Liver (tissue), 3 donors: Measurements from ENCODE around the gene SMARCC1.

Experiments
- EGR1 ChIP-seq, 2 donors: IDR thresholded peaks; 2 replicates each; pipeline ENCODE4 v1.6.1; 2016 to 2018; ENCODE audit warnings: antibody characterized with exemption in 2 of 2, low read depth in 2 of 2
- GABPA ChIP-seq, 2 donors: IDR thresholded peaks in 1 of 2; conservative IDR thresholded peaks in 1 of 2; 2 replicates each; pipeline ENCODE4 v1.6.1; 2016; ENCODE audit warnings: antibody characterized with exemption in 2 of 2, mild to moderate bottlenecking in 1 of 2, moderate library complexity in 1 of 2
- JUND ChIP-seq, 2 donors: IDR thresholded peaks; 2 replicates each; pipeline ENCODE4 v1.6.1; 2016; ENCODE audit warnings: antibody characterized with exemption in 2 of 2
- NR2F2 ChIP-seq: IDR thresholded peaks from 2 replicates; pipeline ENCODE4 v1.6.1; 2016; ENCODE audit warnings: antibody characterized with exemption
- RAD21 ChIP-seq, 2 donors: IDR thresholded peaks; 2 replicates each; pipeline ENCODE4 v1.6.1; 2016; ENCODE audit warnings: antibody characterized with exemption in 2 of 2, mild to moderate bottlenecking in 2 of 2
- SP1 ChIP-seq: IDR thresholded peaks from 2 replicates; pipeline ENCODE4 v1.6.1; 2018; ENCODE audit warnings: antibody characterized with exemption, mild to moderate bottlenecking
- TAF1 ChIP-seq: conservative IDR thresholded peaks from 2 replicates; pipeline ENCODE4 v1.6.1; 2016; ENCODE audit warnings: antibody characterized with exemption, mild to moderate bottlenecking
- TF ChIP-seq, protein P1 (sequence below): fragments of 150-350 bp; IDR thresholded peaks from 2 replicates; pipeline ENCODE4 v1.5.1; 2017; ENCODE audit warnings: improper control_type of control experiment, low read depth, low read length; ENCODE audit not compliant: missing input control
- TF ChIP-seq, protein P2 (sequence below): IDR thresholded peaks from 2 replicates; pipeline ENCODE4 v1.6.1; 2016; ENCODE audit warnings: antibody characterized with exemption, mild to moderate bottlenecking
- TF ChIP-seq, protein P3 (sequence below): IDR thresholded peaks from 2 replicates; pipeline ENCODE4 v1.6.1; 2016; ENCODE audit warnings: antibody characterized with exemption
- TF ChIP-seq, protein P4 (sequence below): IDR thresholded peaks from 2 replicates; pipeline ENCODE4 v1.6.1; 2016; ENCODE audit warnings: antibody characterized with exemption
- TF ChIP-seq, protein P5 (sequence below): IDR thresholded peaks from 2 replicates; pipeline ENCODE4 v1.6.1; 2016; ENCODE audit warnings: antibody characterized with exemption
- donor health status: healthy.
- donor health status: healthy.

DNA sequence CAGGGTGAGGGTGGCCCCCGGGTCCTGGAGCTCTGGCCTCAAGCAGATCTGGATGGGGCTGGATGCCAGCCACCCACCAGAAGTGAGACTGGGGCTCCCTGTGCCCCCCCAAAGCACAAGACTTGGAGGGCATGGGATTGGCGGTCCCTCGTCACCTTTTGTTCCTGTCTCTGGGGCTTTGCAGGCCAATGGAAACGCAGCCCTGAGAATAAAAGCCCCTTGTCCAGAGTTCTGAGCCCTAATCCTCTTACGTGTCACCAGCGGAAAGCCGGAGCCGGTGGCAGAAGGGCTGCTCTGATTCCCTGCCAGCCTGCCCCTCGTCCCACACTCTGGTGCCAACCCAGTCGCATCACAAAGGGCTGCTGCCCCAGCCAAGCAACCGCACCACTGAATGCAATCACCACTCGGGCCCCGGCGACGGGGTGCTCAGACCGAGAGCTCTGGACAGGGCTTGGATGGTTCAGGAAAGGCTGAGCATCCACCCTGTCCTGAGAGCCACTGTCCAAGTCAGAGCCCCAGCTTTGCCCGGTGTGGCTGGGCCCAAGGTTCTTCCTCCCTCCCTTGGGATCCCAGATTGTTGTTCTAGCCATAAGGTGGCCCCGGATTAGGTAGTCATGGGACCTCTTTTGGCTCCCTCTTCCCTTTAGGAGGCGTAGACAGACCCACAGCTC is 245.3 kb downstream of the SMARCC1 start:
- TF ChIP-seq, protein P1, sequence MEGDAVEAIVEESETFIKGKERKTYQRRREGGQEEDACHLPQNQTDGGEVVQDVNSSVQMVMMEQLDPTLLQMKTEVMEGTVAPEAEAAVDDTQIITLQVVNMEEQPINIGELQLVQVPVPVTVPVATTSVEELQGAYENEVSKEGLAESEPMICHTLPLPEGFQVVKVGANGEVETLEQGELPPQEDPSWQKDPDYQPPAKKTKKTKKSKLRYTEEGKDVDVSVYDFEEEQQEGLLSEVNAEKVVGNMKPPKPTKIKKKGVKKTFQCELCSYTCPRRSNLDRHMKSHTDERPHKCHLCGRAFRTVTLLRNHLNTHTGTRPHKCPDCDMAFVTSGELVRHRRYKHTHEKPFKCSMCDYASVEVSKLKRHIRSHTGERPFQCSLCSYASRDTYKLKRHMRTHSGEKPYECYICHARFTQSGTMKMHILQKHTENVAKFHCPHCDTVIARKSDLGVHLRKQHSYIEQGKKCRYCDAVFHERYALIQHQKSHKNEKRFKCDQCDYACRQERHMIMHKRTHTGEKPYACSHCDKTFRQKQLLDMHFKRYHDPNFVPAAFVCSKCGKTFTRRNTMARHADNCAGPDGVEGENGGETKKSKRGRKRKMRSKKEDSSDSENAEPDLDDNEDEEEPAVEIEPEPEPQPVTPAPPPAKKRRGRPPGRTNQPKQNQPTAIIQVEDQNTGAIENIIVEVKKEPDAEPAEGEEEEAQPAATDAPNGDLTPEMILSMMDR, result no peak
- TF ChIP-seq JUND (IDR thresholded peaks at IDR 0.05) (no peak), TAF1 (no peak), RAD21 (IDR thresholded peaks at IDR 0.05) (no peak), EGR1 (IDR thresholded peaks at IDR 0.05; ENCODE audit: low read depth in 2 of 2) (no peak), GABPA (IDR thresholded peaks at IDR 0.05 in 1 of 2, conservative IDR thresholded peaks at IDR 0.05 in 1 of 2) (no peak), NR2F2 (no peak), SP1 (no peak)
- TF ChIP-seq, protein P2, sequence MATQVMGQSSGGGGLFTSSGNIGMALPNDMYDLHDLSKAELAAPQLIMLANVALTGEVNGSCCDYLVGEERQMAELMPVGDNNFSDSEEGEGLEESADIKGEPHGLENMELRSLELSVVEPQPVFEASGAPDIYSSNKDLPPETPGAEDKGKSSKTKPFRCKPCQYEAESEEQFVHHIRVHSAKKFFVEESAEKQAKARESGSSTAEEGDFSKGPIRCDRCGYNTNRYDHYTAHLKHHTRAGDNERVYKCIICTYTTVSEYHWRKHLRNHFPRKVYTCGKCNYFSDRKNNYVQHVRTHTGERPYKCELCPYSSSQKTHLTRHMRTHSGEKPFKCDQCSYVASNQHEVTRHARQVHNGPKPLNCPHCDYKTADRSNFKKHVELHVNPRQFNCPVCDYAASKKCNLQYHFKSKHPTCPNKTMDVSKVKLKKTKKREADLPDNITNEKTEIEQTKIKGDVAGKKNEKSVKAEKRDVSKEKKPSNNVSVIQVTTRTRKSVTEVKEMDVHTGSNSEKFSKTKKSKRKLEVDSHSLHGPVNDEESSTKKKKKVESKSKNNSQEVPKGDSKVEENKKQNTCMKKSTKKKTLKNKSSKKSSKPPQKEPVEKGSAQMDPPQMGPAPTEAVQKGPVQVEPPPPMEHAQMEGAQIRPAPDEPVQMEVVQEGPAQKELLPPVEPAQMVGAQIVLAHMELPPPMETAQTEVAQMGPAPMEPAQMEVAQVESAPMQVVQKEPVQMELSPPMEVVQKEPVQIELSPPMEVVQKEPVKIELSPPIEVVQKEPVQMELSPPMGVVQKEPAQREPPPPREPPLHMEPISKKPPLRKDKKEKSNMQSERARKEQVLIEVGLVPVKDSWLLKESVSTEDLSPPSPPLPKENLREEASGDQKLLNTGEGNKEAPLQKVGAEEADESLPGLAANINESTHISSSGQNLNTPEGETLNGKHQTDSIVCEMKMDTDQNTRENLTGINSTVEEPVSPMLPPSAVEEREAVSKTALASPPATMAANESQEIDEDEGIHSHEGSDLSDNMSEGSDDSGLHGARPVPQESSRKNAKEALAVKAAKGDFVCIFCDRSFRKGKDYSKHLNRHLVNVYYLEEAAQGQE, result no peak
- TF ChIP-seq, protein P3, sequence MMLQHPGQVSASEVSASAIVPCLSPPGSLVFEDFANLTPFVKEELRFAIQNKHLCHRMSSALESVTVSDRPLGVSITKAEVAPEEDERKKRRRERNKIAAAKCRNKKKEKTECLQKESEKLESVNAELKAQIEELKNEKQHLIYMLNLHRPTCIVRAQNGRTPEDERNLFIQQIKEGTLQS, result no peak
- TF ChIP-seq, protein P4, sequence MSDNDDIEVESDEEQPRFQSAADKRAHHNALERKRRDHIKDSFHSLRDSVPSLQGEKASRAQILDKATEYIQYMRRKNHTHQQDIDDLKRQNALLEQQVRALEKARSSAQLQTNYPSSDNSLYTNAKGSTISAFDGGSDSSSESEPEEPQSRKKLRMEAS, result no peak
- TF ChIP-seq, protein P5, sequence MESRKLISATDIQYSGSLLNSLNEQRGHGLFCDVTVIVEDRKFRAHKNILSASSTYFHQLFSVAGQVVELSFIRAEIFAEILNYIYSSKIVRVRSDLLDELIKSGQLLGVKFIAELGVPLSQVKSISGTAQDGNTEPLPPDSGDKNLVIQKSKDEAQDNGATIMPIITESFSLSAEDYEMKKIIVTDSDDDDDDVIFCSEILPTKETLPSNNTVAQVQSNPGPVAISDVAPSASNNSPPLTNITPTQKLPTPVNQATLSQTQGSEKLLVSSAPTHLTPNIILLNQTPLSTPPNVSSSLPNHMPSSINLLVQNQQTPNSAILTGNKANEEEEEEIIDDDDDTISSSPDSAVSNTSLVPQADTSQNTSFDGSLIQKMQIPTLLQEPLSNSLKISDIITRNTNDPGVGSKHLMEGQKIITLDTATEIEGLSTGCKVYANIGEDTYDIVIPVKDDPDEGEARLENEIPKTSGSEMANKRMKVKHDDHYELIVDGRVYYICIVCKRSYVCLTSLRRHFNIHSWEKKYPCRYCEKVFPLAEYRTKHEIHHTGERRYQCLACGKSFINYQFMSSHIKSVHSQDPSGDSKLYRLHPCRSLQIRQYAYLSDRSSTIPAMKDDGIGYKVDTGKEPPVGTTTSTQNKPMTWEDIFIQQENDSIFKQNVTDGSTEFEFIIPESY, result no peak
